Measurements from ENCODE around the gene TRIM32. TPM values are rescaled to one million over a fixed set of nuclear protein-coding genes. Genes with fewer than 3 reads are reported as not detected.

The TRIM32 gene
- total RNA-seq, 1 experiment from 2014 or later: 40.5 TPM

DNA sequence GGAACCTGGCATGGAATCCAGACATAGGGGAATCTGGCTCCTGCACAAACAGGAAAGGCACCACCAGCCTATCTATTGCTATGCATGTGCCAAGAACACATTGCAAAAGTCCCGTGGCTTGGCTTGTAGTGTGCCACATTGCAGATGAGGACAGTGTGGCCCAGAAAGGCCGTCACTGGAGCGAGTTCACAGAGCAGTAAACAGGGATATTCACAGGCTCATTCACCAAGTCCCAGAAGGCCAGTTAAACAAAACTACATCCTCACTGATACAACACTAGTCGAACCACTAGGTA is 39.6 kb upstream of the TRIM32 start:
- no peaks in the 10 kb centered on the region for H4K20me1 ChIP-seq (ENCODE audit: insufficient read depth)
- no peak overlapping the region for H3K27ac ChIP-seq
- CTCF ChIA-PET: interaction anchor here (0.6 to 1.2 kb wide), 2 partner anchors 1054 to 1357 kb away, joined by 4 to 5 read pairs; no protein-coding TSS in a partner anchor

DNA sequence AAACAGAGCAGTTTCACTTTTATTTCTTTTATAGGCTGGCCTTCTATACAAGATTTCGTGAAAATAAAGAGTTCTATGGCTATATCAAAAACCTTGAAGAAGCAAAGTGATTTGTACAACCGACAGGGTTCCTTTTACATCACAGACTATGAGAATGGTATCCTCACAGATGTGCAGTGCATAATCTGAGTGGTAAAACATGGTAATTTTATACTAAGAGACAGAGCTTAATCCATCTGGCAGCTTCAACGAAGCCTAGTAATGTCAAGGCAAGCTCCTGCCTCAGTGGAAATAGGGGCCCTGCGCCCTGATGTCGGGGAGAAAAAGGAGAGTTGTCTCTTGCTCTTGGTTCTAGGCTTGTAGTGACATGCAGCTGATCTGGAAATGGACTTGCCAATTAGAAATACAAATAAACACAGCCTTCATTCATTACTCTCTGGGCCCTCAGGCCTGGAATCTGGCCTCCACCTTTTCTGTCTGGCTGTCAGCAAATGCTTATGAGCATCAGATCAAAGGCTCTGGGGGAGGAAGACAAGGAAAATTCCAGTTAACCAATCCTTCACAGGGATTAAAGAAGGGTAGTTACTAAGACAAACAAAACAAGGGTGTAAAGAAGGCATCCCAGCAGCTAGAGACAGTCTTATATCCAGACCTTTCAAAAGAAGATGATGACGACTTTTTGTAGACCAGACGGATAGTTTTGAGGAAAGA is 33.6 kb upstream of the TRIM32 start:
- DNase-seq: no peak
- H3K36me3 ChIP-seq (ENCODE audit: low read depth): no peaks in the 10 kb centered on the region
- POLR2A ChIA-PET (ENCODE audit: unreplicated experiment): interaction anchor here (0.7 kb wide), 1 partner anchor 637 kb away, joined by 4 read pairs; no protein-coding TSS in a partner anchor
- no peaks in the 10 kb centered on the region for H3F3A ChIP-seq (ENCODE audit: insufficient read depth, low read depth)
- no peak for TF ChIP-seq EZH2 (IDR thresholded peaks at IDR 0.05; ENCODE audit: low read depth)
- TF ChIP-seq, protein P1, sequence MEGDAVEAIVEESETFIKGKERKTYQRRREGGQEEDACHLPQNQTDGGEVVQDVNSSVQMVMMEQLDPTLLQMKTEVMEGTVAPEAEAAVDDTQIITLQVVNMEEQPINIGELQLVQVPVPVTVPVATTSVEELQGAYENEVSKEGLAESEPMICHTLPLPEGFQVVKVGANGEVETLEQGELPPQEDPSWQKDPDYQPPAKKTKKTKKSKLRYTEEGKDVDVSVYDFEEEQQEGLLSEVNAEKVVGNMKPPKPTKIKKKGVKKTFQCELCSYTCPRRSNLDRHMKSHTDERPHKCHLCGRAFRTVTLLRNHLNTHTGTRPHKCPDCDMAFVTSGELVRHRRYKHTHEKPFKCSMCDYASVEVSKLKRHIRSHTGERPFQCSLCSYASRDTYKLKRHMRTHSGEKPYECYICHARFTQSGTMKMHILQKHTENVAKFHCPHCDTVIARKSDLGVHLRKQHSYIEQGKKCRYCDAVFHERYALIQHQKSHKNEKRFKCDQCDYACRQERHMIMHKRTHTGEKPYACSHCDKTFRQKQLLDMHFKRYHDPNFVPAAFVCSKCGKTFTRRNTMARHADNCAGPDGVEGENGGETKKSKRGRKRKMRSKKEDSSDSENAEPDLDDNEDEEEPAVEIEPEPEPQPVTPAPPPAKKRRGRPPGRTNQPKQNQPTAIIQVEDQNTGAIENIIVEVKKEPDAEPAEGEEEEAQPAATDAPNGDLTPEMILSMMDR (conservative IDR thresholded peaks at IDR 0.05): no peak
- no peaks in the 10 kb centered on the region for H3K79me2 ChIP-seq (ENCODE audit: low read depth)
- intact Hi-C loops (cut with micrococcal nuclease; ENCODE audit: unreplicated experiment): no loop called here
- no peak overlapping the region for H3K4me3 ChIP-seq
- no TSS peak for BruUV-seq (replicated peaks)
- H3K9me2 ChIP-seq (ENCODE audit: insufficient read depth): no peaks in the 10 kb centered on the region
- no peaks in the 10 kb centered on the region for H4K20me1 ChIP-seq (ENCODE audit: insufficient read depth)
- no peak overlapping the region for H2AFZ ChIP-seq
- no peaks in the 10 kb centered on the region for H3K9me3 ChIP-seq (ENCODE audit: insufficient read depth, low read depth)
- H3K27ac ChIP-seq: no peak overlapping the region
- no peak overlapping the region for H3K4me2 ChIP-seq
- H3K27me3 ChIP-seq (ENCODE audit: insufficient read depth, low read depth): no peaks in the 10 kb centered on the region
- CTCF ChIA-PET: no interaction called here
- no peaks in the 10 kb centered on the region for H3K4me1 ChIP-seq (replicated peaks; ENCODE audit: insufficient read depth)

More for the DNA sequence above, 39.6 kb upstream of the TRIM32 start:
- H3F3A ChIP-seq (ENCODE audit: insufficient read depth, low read depth): no peaks in the 10 kb centered on the region
- no TSS peak for BruUV-seq (replicated peaks)
- H3K4me2 ChIP-seq: no peak overlapping the region
- intact Hi-C loops (cut with micrococcal nuclease; ENCODE audit: unreplicated experiment): loop anchor here (1.0 to 5.0 kb wide), 4 partner anchors 75 to 1054 kb away; partner anchors contain the start of gene PAPPA
- H2AFZ ChIP-seq: no peak overlapping the region
- H3K36me3 ChIP-seq (ENCODE audit: low read depth): no peaks in the 10 kb centered on the region
- no peak for DNase-seq
- H3K4me1 ChIP-seq (replicated peaks; ENCODE audit: insufficient read depth): no peaks in the 10 kb centered on the region
- H3K27me3 ChIP-seq (ENCODE audit: insufficient read depth, low read depth): no peaks in the 10 kb centered on the region
- H3K79me2 ChIP-seq (ENCODE audit: low read depth): no peaks in the 10 kb centered on the region
- H3K9me3 ChIP-seq (ENCODE audit: insufficient read depth, low read depth): no peaks in the 10 kb centered on the region
- no peak for TF ChIP-seq EZH2 (IDR thresholded peaks at IDR 0.05; ENCODE audit: low read depth)
- TF ChIP-seq, protein P1 (conservative IDR thresholded peaks at IDR 0.05): peak; percentile 13; the same call in 1 of the 2 replicates
- H3K4me3 ChIP-seq: no peak overlapping the region
- no peaks in the 10 kb centered on the region for H3K9me2 ChIP-seq (ENCODE audit: insufficient read depth)
- POLR2A ChIA-PET (ENCODE audit: unreplicated experiment): interaction anchor here (0.6 kb wide), 1 partner anchor 1055 kb away, joined by 3 read pairs; no protein-coding TSS in a partner anchor

DNA sequence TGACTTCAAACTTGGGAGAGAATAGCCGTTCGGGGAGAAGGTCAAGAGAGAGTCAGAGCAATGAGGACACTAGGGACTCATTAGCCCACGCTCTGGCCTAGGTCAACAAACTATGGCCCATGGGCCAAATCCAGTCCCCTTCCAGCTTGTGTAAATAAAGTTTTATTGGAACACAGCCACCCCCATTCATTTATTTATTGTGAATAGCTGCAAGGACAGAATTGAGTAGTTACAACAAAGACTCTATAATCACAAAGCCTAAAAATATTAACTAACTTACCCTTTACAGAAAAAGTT is 33.1 kb upstream of the TRIM32 start:
- Histone ChIP-seq H3K4me3 (no peak overlapping the region), H3K27ac (no peak overlapping the region), H3K4me1 (replicated peaks; ENCODE audit: insufficient read depth) (no peaks in the 10 kb centered on the region), H3F3A (ENCODE audit: insufficient read depth, low read depth) (no peaks in the 10 kb centered on the region), H2AFZ (no peak overlapping the region), H3K4me2 (no peak overlapping the region), H3K27me3 (ENCODE audit: insufficient read depth, low read depth) (no peaks in the 10 kb centered on the region), H3K79me2 (ENCODE audit: low read depth) (no peaks in the 10 kb centered on the region), H4K20me1 (ENCODE audit: insufficient read depth) (no peaks in the 10 kb centered on the region), H3K36me3 (ENCODE audit: low read depth) (no peaks in the 10 kb centered on the region), H3K9me3 (ENCODE audit: insufficient read depth, low read depth) (no peaks in the 10 kb centered on the region), H3K9me2 (ENCODE audit: insufficient read depth) (no peaks in the 10 kb centered on the region)
- DNase-seq: no peak
- CTCF ChIA-PET: no interaction called here
- TF ChIP-seq, protein P1 (conservative IDR thresholded peaks at IDR 0.05): no peak
- no peak for TF ChIP-seq EZH2 (IDR thresholded peaks at IDR 0.05; ENCODE audit: low read depth)
- intact Hi-C loops (cut with micrococcal nuclease; ENCODE audit: unreplicated experiment): no loop called here
- POLR2A ChIA-PET (ENCODE audit: unreplicated experiment): interaction anchor here (0.7 kb wide), 1 partner anchor 637 kb away, joined by 4 read pairs; no protein-coding TSS in a partner anchor
- BruUV-seq (replicated peaks): no TSS peak

All from PC-9 (cell line).